OCI-LY7 (cell line): ENCODE data around the gene CYP2C19.
"Not testable (repeated sequence)": the region's sequence is repeated elsewhere in the genome, so short reads cannot be mapped to it uniquely, and the experiment has no call there.

ENCODE experiments used
- EZH2phosphoT487 ChIP-seq: fragments of 200-600 bp; sonication (generic); IDR thresholded peaks from 2 replicates; pipeline ENCODE4 v1.6.1; 2018; ENCODE audit warnings: low read depth, borderline replicate concordance, mild to moderate bottlenecking, mixed run types, antibody characterized with exemption, low read length, moderate library complexity, mixed read lengths
- TF ChIP-seq, protein P1 (sequence below): fragments of 200-600 bp; sonication (generic); conservative IDR thresholded peaks from 2 replicates; pipeline ENCODE4 v1.5.1; 2014; ENCODE audit warnings: mild to moderate bottlenecking, antibody characterized with exemption, low read length, moderate library complexity, mixed read lengths

DNA sequence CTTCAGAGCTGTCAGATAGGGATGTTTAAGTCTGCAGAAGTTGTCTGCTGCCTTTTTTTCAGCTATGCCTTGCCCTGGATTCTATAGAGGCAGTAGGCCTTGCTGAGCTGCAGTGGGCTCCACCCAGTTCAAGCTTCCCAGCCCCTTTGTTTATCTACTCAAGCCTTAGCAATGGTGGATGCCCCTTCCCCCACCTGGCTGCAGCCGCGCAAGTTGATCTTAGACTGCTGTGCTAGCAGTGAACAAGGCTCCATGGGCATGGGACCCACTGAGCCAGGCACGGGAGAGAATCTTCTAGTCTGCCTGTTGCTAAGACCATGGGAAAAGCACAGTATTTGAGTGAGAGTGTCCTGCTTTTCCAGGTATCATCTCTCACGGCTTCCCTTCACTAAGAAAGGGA is 38.1 kb downstream of the CYP2C19 start:
- TF ChIP-seq, protein P1, sequence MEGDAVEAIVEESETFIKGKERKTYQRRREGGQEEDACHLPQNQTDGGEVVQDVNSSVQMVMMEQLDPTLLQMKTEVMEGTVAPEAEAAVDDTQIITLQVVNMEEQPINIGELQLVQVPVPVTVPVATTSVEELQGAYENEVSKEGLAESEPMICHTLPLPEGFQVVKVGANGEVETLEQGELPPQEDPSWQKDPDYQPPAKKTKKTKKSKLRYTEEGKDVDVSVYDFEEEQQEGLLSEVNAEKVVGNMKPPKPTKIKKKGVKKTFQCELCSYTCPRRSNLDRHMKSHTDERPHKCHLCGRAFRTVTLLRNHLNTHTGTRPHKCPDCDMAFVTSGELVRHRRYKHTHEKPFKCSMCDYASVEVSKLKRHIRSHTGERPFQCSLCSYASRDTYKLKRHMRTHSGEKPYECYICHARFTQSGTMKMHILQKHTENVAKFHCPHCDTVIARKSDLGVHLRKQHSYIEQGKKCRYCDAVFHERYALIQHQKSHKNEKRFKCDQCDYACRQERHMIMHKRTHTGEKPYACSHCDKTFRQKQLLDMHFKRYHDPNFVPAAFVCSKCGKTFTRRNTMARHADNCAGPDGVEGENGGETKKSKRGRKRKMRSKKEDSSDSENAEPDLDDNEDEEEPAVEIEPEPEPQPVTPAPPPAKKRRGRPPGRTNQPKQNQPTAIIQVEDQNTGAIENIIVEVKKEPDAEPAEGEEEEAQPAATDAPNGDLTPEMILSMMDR: not testable (repeated sequence)
- TF ChIP-seq EZH2phosphoT487: not testable (repeated sequence)
